ENCODE measurements around the gene NACC2. TPM values are rescaled to one million over a fixed set of nuclear protein-coding genes. Genes with fewer than 3 reads are reported as not detected.

Gene NACC2
- total and polyA plus RNA-seq, 2 experiments from 2014 or later = 3.8 to 20.8 TPM

DNA sequence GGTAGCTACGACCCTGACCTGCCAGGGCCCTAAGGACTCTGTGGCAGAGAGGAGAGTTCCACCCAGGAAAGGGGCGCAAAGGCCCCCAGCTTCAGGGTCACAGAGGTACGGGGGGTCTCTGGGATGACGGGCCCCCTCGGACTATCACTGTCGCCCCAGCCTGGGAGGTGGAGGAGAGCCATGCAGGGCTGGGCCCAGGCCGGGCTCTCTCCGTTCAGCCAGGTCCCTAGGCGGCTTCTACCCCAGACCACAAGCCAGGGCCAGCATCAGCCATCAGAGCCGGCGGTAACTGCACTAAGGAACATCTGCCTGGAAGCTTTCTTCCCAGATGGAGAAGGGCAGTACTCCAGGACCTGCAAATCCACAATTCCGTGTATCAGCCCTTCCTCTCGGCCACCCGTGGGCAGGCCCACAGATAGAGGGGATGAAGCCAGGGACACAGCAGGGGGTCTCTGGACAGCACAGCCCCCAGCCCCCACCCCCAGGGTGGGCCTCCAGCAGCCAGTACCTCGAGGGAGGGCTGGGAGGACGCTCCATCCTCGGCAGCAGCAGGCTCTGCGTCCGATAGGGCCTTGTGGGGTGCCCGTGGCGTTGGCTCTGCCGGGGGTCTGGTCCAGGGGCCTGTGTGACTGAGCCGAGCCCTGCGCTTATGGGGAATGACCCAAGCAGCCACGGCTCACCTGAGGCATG, 38.4 kb downstream of the NACC2 start:
- no peak overlapping the region for H2AFZ ChIP-seq
- TF ChIP-seq NANOG (IDR thresholded peaks at IDR 0.05; ENCODE audit: borderline replicate concordance) = no peak
- TF ChIP-seq, protein P1, sequence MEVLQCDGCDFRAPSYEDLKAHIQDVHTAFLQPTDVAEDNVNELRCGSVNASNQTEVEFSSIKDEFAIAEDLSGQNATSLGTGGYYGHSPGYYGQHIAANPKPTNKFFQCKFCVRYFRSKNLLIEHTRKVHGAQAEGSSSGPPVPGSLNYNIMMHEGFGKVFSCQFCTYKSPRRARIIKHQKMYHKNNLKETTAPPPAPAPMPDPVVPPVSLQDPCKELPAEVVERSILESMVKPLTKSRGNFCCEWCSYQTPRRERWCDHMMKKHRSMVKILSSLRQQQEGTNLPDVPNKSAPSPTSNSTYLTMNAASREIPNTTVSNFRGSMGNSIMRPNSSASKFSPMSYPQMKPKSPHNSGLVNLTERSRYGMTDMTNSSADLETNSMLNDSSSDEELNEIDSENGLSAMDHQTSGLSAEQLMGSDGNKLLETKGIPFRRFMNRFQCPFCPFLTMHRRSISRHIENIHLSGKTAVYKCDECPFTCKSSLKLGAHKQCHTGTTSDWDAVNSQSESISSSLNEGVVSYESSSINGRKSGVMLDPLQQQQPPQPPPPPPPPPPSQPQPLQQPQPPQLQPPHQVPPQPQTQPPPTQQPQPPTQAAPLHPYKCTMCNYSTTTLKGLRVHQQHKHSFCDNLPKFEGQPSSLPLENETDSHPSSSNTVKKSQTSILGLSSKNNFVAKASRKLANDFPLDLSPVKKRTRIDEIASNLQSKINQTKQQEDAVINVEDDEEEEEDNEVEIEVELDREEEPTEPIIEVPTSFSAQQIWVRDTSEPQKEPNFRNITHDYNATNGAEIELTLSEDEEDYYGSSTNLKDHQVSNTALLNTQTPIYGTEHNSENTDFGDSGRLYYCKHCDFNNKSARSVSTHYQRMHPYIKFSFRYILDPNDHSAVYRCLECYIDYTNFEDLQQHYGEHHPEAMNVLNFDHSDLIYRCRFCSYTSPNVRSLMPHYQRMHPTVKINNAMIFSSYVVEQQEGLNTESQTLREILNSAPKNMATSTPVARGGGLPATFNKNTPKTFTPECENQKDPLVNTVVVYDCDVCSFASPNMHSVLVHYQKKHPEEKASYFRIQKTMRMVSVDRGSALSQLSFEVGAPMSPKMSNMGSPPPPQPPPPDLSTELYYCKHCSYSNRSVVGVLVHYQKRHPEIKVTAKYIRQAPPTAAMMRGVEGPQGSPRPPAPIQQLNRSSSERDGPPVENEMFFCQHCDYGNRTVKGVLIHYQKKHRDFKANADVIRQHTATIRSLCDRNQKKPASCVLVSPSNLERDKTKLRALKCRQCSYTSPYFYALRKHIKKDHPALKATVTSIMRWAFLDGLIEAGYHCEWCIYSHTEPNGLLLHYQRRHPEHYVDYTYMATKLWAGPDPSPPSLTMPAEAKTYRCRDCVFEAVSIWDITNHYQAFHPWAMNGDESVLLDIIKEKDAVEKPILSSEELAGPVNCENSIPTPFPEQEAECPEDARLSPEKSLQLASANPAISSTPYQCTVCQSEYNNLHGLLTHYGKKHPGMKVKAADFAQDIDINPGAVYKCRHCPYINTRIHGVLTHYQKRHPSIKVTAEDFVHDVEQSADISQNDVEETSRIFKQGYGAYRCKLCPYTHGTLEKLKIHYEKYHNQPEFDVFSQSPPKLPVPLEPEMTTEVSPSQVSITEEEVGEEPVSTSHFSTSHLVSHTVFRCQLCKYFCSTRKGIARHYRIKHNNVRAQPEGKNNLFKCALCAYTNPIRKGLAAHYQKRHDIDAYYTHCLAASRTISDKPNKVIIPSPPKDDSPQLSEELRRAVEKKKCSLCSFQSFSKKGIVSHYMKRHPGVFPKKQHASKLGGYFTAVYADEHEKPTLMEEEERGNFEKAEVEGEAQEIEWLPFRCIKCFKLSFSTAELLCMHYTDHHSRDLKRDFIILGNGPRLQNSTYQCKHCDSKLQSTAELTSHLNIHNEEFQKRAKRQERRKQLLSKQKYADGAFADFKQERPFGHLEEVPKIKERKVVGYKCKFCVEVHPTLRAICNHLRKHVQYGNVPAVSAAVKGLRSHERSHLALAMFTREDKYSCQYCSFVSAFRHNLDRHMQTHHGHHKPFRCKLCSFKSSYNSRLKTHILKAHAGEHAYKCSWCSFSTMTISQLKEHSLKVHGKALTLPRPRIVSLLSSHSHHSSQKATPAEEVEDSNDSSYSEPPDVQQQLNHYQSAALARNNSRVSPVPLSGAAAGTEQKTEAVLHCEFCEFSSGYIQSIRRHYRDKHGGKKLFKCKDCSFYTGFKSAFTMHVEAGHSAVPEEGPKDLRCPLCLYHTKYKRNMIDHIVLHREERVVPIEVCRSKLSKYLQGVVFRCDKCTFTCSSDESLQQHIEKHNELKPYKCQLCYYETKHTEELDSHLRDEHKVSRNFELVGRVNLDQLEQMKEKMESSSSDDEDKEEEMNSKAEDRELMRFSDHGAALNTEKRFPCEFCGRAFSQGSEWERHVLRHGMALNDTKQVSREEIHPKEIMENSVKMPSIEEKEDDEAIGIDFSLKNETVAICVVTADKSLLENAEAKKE (CRISPR knock-in tag; IDR thresholded peaks at IDR 0.05) = no peak
- TF ChIP-seq EZH2phosphoT487 (IDR thresholded peaks at IDR 0.05; ENCODE audit: unreplicated experiment) = no peak
- no peak for TF ChIP-seq CREB1 (CRISPR knock-in tag; IDR thresholded peaks at IDR 0.05; ENCODE audit: low read depth)
- TF ChIP-seq, protein P2, sequence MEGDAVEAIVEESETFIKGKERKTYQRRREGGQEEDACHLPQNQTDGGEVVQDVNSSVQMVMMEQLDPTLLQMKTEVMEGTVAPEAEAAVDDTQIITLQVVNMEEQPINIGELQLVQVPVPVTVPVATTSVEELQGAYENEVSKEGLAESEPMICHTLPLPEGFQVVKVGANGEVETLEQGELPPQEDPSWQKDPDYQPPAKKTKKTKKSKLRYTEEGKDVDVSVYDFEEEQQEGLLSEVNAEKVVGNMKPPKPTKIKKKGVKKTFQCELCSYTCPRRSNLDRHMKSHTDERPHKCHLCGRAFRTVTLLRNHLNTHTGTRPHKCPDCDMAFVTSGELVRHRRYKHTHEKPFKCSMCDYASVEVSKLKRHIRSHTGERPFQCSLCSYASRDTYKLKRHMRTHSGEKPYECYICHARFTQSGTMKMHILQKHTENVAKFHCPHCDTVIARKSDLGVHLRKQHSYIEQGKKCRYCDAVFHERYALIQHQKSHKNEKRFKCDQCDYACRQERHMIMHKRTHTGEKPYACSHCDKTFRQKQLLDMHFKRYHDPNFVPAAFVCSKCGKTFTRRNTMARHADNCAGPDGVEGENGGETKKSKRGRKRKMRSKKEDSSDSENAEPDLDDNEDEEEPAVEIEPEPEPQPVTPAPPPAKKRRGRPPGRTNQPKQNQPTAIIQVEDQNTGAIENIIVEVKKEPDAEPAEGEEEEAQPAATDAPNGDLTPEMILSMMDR (conservative IDR thresholded peaks at IDR 0.05; ENCODE audit: low read depth in 2 of 2) = no peak
- TF ChIP-seq STAT1 (IDR thresholded peaks at IDR 0.05; ENCODE audit: unreplicated experiment) = no peak
- no peak for TF ChIP-seq ZNF331 (CRISPR knock-in tag; IDR thresholded peaks at IDR 0.05; ENCODE audit: low read depth)
- TF ChIP-seq EZH2 (IDR thresholded peaks at IDR 0.05; ENCODE audit: low read depth, unreplicated experiment) = no peak
- TF ChIP-seq, protein P3, sequence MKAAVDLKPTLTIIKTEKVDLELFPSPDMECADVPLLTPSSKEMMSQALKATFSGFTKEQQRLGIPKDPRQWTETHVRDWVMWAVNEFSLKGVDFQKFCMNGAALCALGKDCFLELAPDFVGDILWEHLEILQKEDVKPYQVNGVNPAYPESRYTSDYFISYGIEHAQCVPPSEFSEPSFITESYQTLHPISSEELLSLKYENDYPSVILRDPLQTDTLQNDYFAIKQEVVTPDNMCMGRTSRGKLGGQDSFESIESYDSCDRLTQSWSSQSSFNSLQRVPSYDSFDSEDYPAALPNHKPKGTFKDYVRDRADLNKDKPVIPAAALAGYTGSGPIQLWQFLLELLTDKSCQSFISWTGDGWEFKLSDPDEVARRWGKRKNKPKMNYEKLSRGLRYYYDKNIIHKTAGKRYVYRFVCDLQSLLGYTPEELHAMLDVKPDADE (IDR thresholded peaks at IDR 0.05) = no peak
- Mint-ChIP-seq H3K27ac (no peak overlapping the region; the same call in 1 of the 2 replicates), H3K27me3 (ENCODE audit: insufficient read depth, low read depth, poor library complexity) (peaks cover 9% of the 10 kb centered on the region), H3K4me1 (peaks cover 38% of the 10 kb centered on the region), H3K36me3 (ENCODE audit: low read depth) (no peaks in the 10 kb centered on the region), H3K9me3 (no peaks in the 10 kb centered on the region), H3K4me3 (no peak overlapping the region)
- H3K27ac ChIP-seq (ENCODE audit: low read depth) = 0 out of 2 replicates have a peak overlapping the region, but pooled peaks have one; percentile 79
- no peak overlapping the region for H3K4me3 ChIP-seq
- H3F3A ChIP-seq (replicated peaks; ENCODE audit: low read depth) = peaks cover 15% of the 10 kb centered on the region; the same call in 1 of the 2 replicates
- H3K4me1 ChIP-seq (ENCODE audit: insufficient read depth) = peaks cover 39% of the 10 kb centered on the region
- 0 out of 2 replicates have a peak overlapping the region, but pooled peaks have one; percentile 55 for H3K4me2 ChIP-seq
- DNase-seq (ENCODE audit: low spot score) (no peak), ATAC-seq (no peak)
- H3K36me3 ChIP-seq (ENCODE audit: insufficient read depth) = no peaks in the 10 kb centered on the region
- no peaks in the 10 kb centered on the region for H3K9me2 ChIP-seq (ENCODE audit: insufficient read depth)
- no peaks in the 10 kb centered on the region for H4K20me1 ChIP-seq (replicated peaks; ENCODE audit: insufficient read depth)
- no peaks in the 10 kb centered on the region for H3K27me3 ChIP-seq (ENCODE audit: insufficient read depth)
- no peaks in the 10 kb centered on the region for H3K79me2 ChIP-seq (replicated peaks; ENCODE audit: insufficient read depth)
